ENCODE results near the gene ADCY1. TPM values are rescaled to one million over a fixed set of nuclear protein-coding genes. Genes with fewer than 3 reads are reported as not detected.

ADCY1 gene
- total RNA-seq, 1 experiment from 2014 or later: 3.1 TPM

DNA sequence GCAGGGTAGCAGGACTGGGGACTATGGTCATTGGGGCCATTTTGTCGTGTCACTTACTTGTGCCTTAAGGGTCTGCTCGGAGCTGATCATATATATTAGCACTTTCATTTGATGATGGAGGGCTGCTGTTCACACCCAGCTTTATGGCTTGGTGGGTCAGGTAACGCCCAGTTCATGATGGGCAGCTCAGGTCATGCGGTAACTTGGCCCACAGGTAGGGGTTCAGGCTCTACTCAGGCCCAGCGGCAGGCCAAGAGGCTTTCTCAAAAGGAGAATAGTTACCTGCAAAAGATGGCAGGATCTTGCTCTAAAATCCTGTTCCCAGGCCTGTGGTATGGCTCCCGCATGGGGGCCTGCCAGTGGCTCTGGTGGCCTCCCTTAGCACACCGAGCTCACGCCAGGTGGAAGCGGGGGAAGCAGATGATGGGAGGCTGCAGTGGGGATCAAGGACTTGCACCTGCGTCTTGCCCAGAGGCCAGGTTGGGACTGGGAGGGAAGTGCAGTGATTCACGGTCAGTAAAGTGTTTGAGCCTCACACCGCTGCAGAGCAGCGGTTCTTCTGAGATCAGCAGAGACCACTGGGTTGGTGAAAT is 109.5 kb downstream of the ADCY1 start:
- intact Hi-C loops (cut with micrococcal nuclease): no loop called here
- no TSS peak for BruUV-seq (replicated peaks)
- TF ChIP-seq, protein P1, sequence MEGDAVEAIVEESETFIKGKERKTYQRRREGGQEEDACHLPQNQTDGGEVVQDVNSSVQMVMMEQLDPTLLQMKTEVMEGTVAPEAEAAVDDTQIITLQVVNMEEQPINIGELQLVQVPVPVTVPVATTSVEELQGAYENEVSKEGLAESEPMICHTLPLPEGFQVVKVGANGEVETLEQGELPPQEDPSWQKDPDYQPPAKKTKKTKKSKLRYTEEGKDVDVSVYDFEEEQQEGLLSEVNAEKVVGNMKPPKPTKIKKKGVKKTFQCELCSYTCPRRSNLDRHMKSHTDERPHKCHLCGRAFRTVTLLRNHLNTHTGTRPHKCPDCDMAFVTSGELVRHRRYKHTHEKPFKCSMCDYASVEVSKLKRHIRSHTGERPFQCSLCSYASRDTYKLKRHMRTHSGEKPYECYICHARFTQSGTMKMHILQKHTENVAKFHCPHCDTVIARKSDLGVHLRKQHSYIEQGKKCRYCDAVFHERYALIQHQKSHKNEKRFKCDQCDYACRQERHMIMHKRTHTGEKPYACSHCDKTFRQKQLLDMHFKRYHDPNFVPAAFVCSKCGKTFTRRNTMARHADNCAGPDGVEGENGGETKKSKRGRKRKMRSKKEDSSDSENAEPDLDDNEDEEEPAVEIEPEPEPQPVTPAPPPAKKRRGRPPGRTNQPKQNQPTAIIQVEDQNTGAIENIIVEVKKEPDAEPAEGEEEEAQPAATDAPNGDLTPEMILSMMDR (conservative IDR thresholded peaks at IDR 0.05; ENCODE audit: low read depth, low read length): no peak
- TF ChIP-seq EZH2phosphoT487 (IDR thresholded peaks at IDR 0.05; ENCODE audit: borderline replicate concordance, low read length) (no peak), EZH2 (IDR thresholded peaks at IDR 0.05; ENCODE audit: low read length, unreplicated experiment) (no peak)
- no peak overlapping the region for H3K9ac ChIP-seq (ENCODE audit: low read length)
- no peaks in the 10 kb centered on the region for H3K9me2 ChIP-seq (replicated peaks; ENCODE audit: low read length)
- no peaks in the 10 kb centered on the region for H3K9me3 ChIP-seq (ENCODE audit: low read length)
- H3K4me1 ChIP-seq (ENCODE audit: insufficient read depth, low read length): no peaks in the 10 kb centered on the region
- H4K20me1 ChIP-seq (ENCODE audit: low read length): no peaks in the 10 kb centered on the region
- ChIA-PET POLR2A (ENCODE audit: unreplicated experiment) (no interaction called here), CTCF (no interaction called here)
- no peak overlapping the region for H2AFZ ChIP-seq (ENCODE audit: low read length)
- no peak overlapping the region for H3K4me2 ChIP-seq (ENCODE audit: low read length)
- no peaks in the 10 kb centered on the region for H3K36me3 ChIP-seq (ENCODE audit: low read depth, low read length)
- DNase-seq (no peak), ATAC-seq (no peak)
- no peak overlapping the region for H3K4me3 ChIP-seq (ENCODE audit: low read length)
- H3K79me2 ChIP-seq (ENCODE audit: low read length): no peaks in the 10 kb centered on the region
- no peaks in the 10 kb centered on the region for H3K27me3 ChIP-seq (ENCODE audit: low read length)
- no peak overlapping the region for H3K27ac ChIP-seq (ENCODE audit: low read length)
- no peaks in the 10 kb centered on the region for H3F3A ChIP-seq (ENCODE audit: low read length, unreplicated experiment)

GRCh38 chr7:45684910-45685618 is 110.9 kb downstream of the ADCY1 start:
- Histone ChIP-seq H3K4me3 (ENCODE audit: low read length) (no peak overlapping the region), H3K9ac (ENCODE audit: low read length) (no peak overlapping the region), H3K4me2 (ENCODE audit: low read length) (no peak overlapping the region), H2AFZ (ENCODE audit: low read length) (no peak overlapping the region), H3K27ac (ENCODE audit: low read length) (no peak overlapping the region), H4K20me1 (ENCODE audit: low read length) (no peaks in the 10 kb centered on the region), H3K27me3 (ENCODE audit: low read length) (no peaks in the 10 kb centered on the region), H3F3A (ENCODE audit: low read length, unreplicated experiment) (no peaks in the 10 kb centered on the region), H3K36me3 (ENCODE audit: low read depth, low read length) (no peaks in the 10 kb centered on the region), H3K79me2 (ENCODE audit: low read length) (no peaks in the 10 kb centered on the region), H3K4me1 (ENCODE audit: insufficient read depth, low read length) (peaks cover 3% of the 10 kb centered on the region; the same call in 1 of the 2 replicates), H3K9me2 (replicated peaks; ENCODE audit: low read length) (no peaks in the 10 kb centered on the region), H3K9me3 (ENCODE audit: low read length) (no peaks in the 10 kb centered on the region)
- ChIA-PET CTCF (no interaction called here), POLR2A (ENCODE audit: unreplicated experiment) (no interaction called here)
- TF ChIP-seq EZH2 (IDR thresholded peaks at IDR 0.05; ENCODE audit: low read length, unreplicated experiment) (no peak), EZH2phosphoT487 (IDR thresholded peaks at IDR 0.05; ENCODE audit: borderline replicate concordance, low read length) (no peak)
- TF ChIP-seq, protein P1 (conservative IDR thresholded peaks at IDR 0.05; ENCODE audit: low read depth, low read length): no peak
- ATAC-seq (no peak), DNase-seq (no peak)
- intact Hi-C loops (cut with micrococcal nuclease): no loop called here
- no TSS peak for BruUV-seq (replicated peaks)

- H3K4me1 ChIP-seq (ENCODE audit: insufficient read depth, low read length): peaks cover 3% of the 10 kb centered on the region; the same call in 1 of the 2 replicates
- CTCF ChIA-PET: no interaction called here
Measured at GRCh38 chr7:45685619-45686240, 111.6 kb downstream of the ADCY1 start.

More at GRCh38 chr7:45685619-45686240, 111.6 kb downstream of the ADCY1 start:
- H3K27me3 ChIP-seq (ENCODE audit: low read length): no peaks in the 10 kb centered on the region
- POLR2A ChIA-PET (ENCODE audit: unreplicated experiment): no interaction called here
- BruUV-seq (replicated peaks): no TSS peak
- H3K4me2 ChIP-seq (ENCODE audit: low read length): no peak overlapping the region
- no peaks in the 10 kb centered on the region for H3K9me2 ChIP-seq (replicated peaks; ENCODE audit: low read length)
- no peaks in the 10 kb centered on the region for H4K20me1 ChIP-seq (ENCODE audit: low read length)
- H3K9ac ChIP-seq (ENCODE audit: low read length): no peak overlapping the region
- no peaks in the 10 kb centered on the region for H3K36me3 ChIP-seq (ENCODE audit: low read depth, low read length)
- H3K9me3 ChIP-seq (ENCODE audit: low read length): no peaks in the 10 kb centered on the region
- intact Hi-C loops (cut with micrococcal nuclease): no loop called here
- H3K4me3 ChIP-seq (ENCODE audit: low read length): no peak overlapping the region
- H2AFZ ChIP-seq (ENCODE audit: low read length): no peak overlapping the region
- no peaks in the 10 kb centered on the region for H3K79me2 ChIP-seq (ENCODE audit: low read length)
- no peak for TF ChIP-seq EZH2phosphoT487 (IDR thresholded peaks at IDR 0.05; ENCODE audit: borderline replicate concordance, low read length)
- TF ChIP-seq, protein P1 (conservative IDR thresholded peaks at IDR 0.05; ENCODE audit: low read depth, low read length): no peak
- TF ChIP-seq EZH2 (IDR thresholded peaks at IDR 0.05; ENCODE audit: low read length, unreplicated experiment): no peak
- ATAC-seq: no peak
- no peak for DNase-seq
- no peak overlapping the region for H3K27ac ChIP-seq (ENCODE audit: low read length)
- H3F3A ChIP-seq (ENCODE audit: low read length, unreplicated experiment): no peaks in the 10 kb centered on the region

All from PC-3 (cell line).